ENCODE measurements around the gene RASAL2. TPM values are rescaled to one million over a fixed set of nuclear protein-coding genes. Genes with fewer than 3 reads are reported as not detected.

Gene RASAL2
- total and polyA plus RNA-seq, 2 of the 13 experiments (the other 11 are each of a cell fraction or from before 2014, with no cell fraction given), result 5.4 to 5.9 TPM

DNA sequence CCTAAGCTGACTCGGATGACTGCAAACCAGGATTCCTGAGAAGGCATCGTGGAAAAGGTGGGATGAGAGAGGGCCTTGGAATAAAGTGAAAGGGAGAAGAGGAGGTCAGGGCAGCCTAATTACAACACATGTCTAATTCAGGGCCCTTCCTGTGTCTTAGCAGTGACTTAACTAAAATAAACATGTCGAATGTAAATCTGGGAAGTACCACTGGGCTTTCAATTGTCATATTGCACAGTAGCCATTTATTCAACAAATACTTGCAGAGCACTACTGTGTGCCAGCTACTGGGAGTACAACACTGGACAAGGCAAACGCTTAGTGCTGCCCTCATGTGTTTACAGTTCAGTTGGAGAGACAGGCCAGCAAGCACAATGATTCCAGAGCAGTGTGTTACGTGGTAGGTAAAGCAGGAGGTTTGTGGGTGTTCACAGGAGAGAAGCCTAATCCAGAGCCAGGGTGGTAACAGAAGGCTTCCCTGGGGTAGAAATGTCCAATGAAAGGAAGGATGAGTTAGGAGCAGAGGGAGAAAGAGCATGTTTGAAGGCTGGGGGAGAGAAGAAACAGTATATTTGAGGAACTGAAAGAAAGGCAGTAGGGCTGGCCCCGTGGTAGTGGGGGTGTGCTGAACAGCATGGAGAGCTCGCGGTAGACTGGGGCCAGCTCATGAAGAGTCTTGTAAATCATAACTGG is 38.0 kb upstream of the RASAL2 start (continued):
- TF ChIP-seq, protein P1, sequence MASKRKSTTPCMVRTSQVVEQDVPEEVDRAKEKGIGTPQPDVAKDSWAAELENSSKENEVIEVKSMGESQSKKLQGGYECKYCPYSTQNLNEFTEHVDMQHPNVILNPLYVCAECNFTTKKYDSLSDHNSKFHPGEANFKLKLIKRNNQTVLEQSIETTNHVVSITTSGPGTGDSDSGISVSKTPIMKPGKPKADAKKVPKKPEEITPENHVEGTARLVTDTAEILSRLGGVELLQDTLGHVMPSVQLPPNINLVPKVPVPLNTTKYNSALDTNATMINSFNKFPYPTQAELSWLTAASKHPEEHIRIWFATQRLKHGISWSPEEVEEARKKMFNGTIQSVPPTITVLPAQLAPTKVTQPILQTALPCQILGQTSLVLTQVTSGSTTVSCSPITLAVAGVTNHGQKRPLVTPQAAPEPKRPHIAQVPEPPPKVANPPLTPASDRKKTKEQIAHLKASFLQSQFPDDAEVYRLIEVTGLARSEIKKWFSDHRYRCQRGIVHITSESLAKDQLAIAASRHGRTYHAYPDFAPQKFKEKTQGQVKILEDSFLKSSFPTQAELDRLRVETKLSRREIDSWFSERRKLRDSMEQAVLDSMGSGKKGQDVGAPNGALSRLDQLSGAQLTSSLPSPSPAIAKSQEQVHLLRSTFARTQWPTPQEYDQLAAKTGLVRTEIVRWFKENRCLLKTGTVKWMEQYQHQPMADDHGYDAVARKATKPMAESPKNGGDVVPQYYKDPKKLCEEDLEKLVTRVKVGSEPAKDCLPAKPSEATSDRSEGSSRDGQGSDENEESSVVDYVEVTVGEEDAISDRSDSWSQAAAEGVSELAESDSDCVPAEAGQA (IDR thresholded peaks at IDR 0.05; ENCODE audit: low read depth), result peak; percentile 23; the same call in 1 of the 2 replicates
- TF ChIP-seq, protein P1 (CRISPR knock-in tag; IDR thresholded peaks at IDR 0.05; ENCODE audit: borderline replicate concordance), result no peak
- TF ChIP-seq ZNF619 (CRISPR knock-in tag; IDR thresholded peaks at IDR 0.05) (no peak), ZFP90 (CRISPR knock-in tag; IDR thresholded peaks at IDR 0.05; ENCODE audit: borderline replicate concordance) (no peak), ATF7-NPFF (CRISPR knock-in tag; IDR thresholded peaks at IDR 0.05; ENCODE audit: low read depth) (no peak), ZBTB14 (CRISPR knock-in tag; IDR thresholded peaks at IDR 0.05) (no peak), NPAS2 (CRISPR knock-in tag; IDR thresholded peaks at IDR 0.05; ENCODE audit: borderline replicate concordance) (no peak), HNRNPL (IDR thresholded peaks at IDR 0.05; ENCODE audit: low read depth, low read length) (no peak), MED13 (CRISPR knock-in tag; IDR thresholded peaks at IDR 0.05) (no peak), TFDP2 (CRISPR knock-in tag; IDR thresholded peaks at IDR 0.05) (0 out of 2 replicates have a peak, but pooled peaks have one; percentile 35), ZNF557 (CRISPR knock-in tag; IDR thresholded peaks at IDR 0.05) (no peak), MATR3 (CRISPR knock-in tag; IDR thresholded peaks at IDR 0.05) (no peak), ARNTL (CRISPR knock-in tag; IDR thresholded peaks at IDR 0.05) (no peak), MED8 (CRISPR knock-in tag; IDR thresholded peaks at IDR 0.05; ENCODE audit: insufficient replicate concordance) (no peak), ZNF670 (CRISPR knock-in tag; IDR thresholded peaks at IDR 0.05; ENCODE audit: borderline replicate concordance) (no peak), PRMT3 (CRISPR knock-in tag; IDR thresholded peaks at IDR 0.05; ENCODE audit: borderline replicate concordance, low read depth) (no peak), MIER3 (CRISPR knock-in tag; IDR thresholded peaks at IDR 0.05; ENCODE audit: borderline replicate concordance) (peak; percentile 59; the same call in 1 of the 2 replicates), ATM (IDR thresholded peaks at IDR 0.05; ENCODE audit: borderline replicate concordance) (no peak), ATF7 (IDR thresholded peaks at IDR 0.05) (no peak), ATF7 (CRISPR knock-in tag; IDR thresholded peaks at IDR 0.05) (no peak)

Data from HepG2 (cell line).